Lower leg skin (tissue), 3 donors: ENCODE measurements around the gene TTC4.

ENCODE experiments used
- CTCF ChIP-seq, 3 donors: fragments of 450-650 bp; IDR thresholded peaks; one replicate each; pipeline ENCODE4 v1.5.1; 2016; ENCODE audit warnings: antibody characterized with exemption in 3 of 3, mild to moderate bottlenecking in 3 of 3, moderate library complexity in 2 of 3
- POLR2A ChIP-seq, 2 donors: fragments of 450-650 bp; IDR thresholded peaks; one replicate each; pipeline ENCODE4 v1.6.1; 2016 to 2017; ENCODE audit warnings: antibody characterized with exemption in 2 of 2, mild to moderate bottlenecking in 1 of 2, moderate library complexity in 1 of 2

- TF ChIP-seq CTCF (IDR thresholded peaks at IDR 0.05) (no peak), POLR2A (IDR thresholded peaks at IDR 0.05) (no peak)
Observed at GRCh38 chr1:54784066-54784465, 68.4 kb downstream of the TTC4 start.
